Sigmoid colon (tissue), 7 donors: ENCODE results near the gene CDKN1C. TPM values are rescaled to one million over a fixed set of nuclear protein-coding genes. Genes with fewer than 3 reads are reported as not detected.

Experiments
- DNase-seq: peaks from one replicate; pipeline ENCODE4 v3.0.0-alpha.2; 2019
- H3K27ac ChIP-seq, 4 donors: fragments of 200-600 bp; sonication (generic); one replicate each; pipeline ENCODE4 v1.5.1; 2016 to 2019; ENCODE audit warnings: mild to moderate bottlenecking in 1 of 4
- H3K27me3 ChIP-seq, 3 donors: fragments of 200-600 bp; sonication (generic); one replicate each; pipeline ENCODE4 v1.5.1; 2019; ENCODE audit warnings: mild to moderate bottlenecking in 1 of 3
- H3K36me3 ChIP-seq, 4 donors: fragments of 200-600 bp; sonication (generic); one replicate each; pipeline ENCODE4 v1.5.1; 2016 to 2019
- H3K4me1 ChIP-seq, 4 donors: fragments of 200-600 bp; sonication (generic); one replicate each; pipeline ENCODE4 v1.5.1; 2017 to 2019
- H3K4me3 ChIP-seq, 4 donors: fragments of 200-600 bp; sonication (generic); one replicate each; pipeline ENCODE4 v1.5.1; 2017 to 2019; ENCODE audit warnings: mild to moderate bottlenecking in 2 of 4, moderate library complexity in 1 of 4
- H3K9me3 ChIP-seq, 4 donors: fragments of 200-600 bp in 3 of 4; sonication (generic) in 3 of 4; one replicate each; pipeline versions ENCODE4 v1.5.1 to v1.6.1; 2013 to 2019
- CTCF ChIP-seq, 4 experiments: fragments of 450-650 bp in 3 of 4; fragments of 200-600 bp in 1 of 4; IDR thresholded peaks; one replicate each; pipeline ENCODE4 v1.5.1; 2016 to 2019; ENCODE audit warnings: antibody characterized with exemption in 4 of 4, mild to moderate bottlenecking in 3 of 4, moderate library complexity in 2 of 4
- EP300 ChIP-seq, 4 donors: sonication (generic); formaldehyde crosslinking; IDR thresholded peaks; one replicate each; pipeline ENCODE4 v1.6.1; 2017; ENCODE audit warnings: antibody characterized with exemption in 4 of 4
- POLR2A ChIP-seq, 2 donors: fragments of 450-650 bp; IDR thresholded peaks; one replicate each; pipeline ENCODE4 v1.6.1; 2016; ENCODE audit warnings: antibody characterized with exemption in 2 of 2, mild to moderate bottlenecking in 2 of 2, moderate library complexity in 2 of 2
- POLR2AphosphoS5 ChIP-seq, 4 donors: sonication (generic); formaldehyde crosslinking; IDR thresholded peaks; one replicate each; pipeline ENCODE4 v1.6.1; 2017; ENCODE audit warnings: antibody characterized with exemption in 4 of 4
- WGBS, 2 donors: extraction: QIAGEN DNeasy Blood & Tissue Kit; methylation state at CpG; one replicate each; pipeline ENCODE4 v1.1.7; 2013; 5-methylcytosine and 5-hydroxymethylcytosine counted together
- intact Hi-C: fragments of 100-400 bp; cut with DNase I; formaldehyde crosslinking; loops from one replicate; pipeline ENCODE4 v1.15.1; 2023
- polyA plus RNA-seq, 3 donors: library from polyadenylated mRNA; stranded (reverse); fragments of 200-250 nt; gene quantifications; one replicate each; pipeline ENCODE4 v1.2.3, GENCODE V29; 2013
- total RNA-seq, 4 donors: library from RNA; depleted of rRNA; stranded (reverse); fragments of >200 nt; gene quantifications; one replicate each; pipeline ENCODE4 v1.1.0, GENCODE V29; 2016
- donor health status: healthy with polysubstance abuse.
- donor health status: Bipolar disorder and iron deficiency.
- donor health status: healthy.

Gene CDKN1C
- total and polyA plus RNA-seq, 7 donors, result 5.3 to 54.3 (median 37.2) TPM

GRCh38 chr11:2921742-2922493 is 36.3 kb upstream of the CDKN1C start:
- Histone ChIP-seq H3K9me3 (no peaks in the 10 kb centered on the region), H3K27me3 (peaks cover 0 to 12% (median 6%) of the 10 kb centered on the region in 3 donors), H3K27ac (no peak overlapping the region), H3K4me1 (no peaks in the 10 kb centered on the region), H3K4me3 (no peak overlapping the region), H3K36me3 (no peaks in the 10 kb centered on the region)
- TF ChIP-seq CTCF (IDR thresholded peaks at IDR 0.05) (no peak), EP300 (IDR thresholded peaks at IDR 0.05) (no peak), POLR2A (IDR thresholded peaks at IDR 0.05) (no peak), POLR2AphosphoS5 (IDR thresholded peaks at IDR 0.05) (no peak)
- no peak for DNase-seq
- intact Hi-C loops, result no loop called here
- 90 to 92% methylated on average over 28 to 29 of the region's 29 CpGs for WGBS, 2 donors

DNA sequence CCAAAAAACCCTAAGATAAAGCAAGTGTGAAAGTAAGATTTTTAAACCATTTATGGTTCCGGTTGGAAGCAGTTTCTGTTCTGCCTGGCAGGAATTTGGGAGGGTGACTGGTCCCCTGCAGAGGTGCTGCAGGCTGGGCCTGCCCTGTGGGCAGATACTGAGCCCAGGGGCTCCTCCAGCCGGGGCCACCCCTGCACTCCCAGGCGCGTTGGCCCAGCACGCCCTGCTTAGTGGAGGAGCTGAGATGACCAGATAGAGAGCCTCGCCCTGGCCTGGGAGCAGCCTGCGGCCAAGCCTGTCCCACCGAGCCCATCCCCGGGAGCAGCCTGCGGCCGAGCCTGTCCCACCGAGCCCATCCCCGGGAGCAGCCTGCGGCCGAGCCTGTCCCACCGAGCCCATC is 35.7 kb upstream of the CDKN1C start:
- Histone ChIP-seq H3K27ac (no peak overlapping the region), H3K9me3 (no peaks in the 10 kb centered on the region), H3K36me3 (no peaks in the 10 kb centered on the region), H3K4me1 (no peaks in the 10 kb centered on the region), H3K27me3 (peaks cover 0 to 5% (median 0%) of the 10 kb centered on the region in 3 donors), H3K4me3 (no peak overlapping the region)
- 92 to 93% methylated on average over 13 of the region's 16 CpGs for WGBS, 2 donors
- intact Hi-C loops, result no loop called here
- DNase-seq, result no peak
- no peak for TF ChIP-seq POLR2AphosphoS5 (IDR thresholded peaks at IDR 0.05)
- no peak for TF ChIP-seq CTCF (IDR thresholded peaks at IDR 0.05)
- no peak for TF ChIP-seq POLR2A (IDR thresholded peaks at IDR 0.05)

DNA sequence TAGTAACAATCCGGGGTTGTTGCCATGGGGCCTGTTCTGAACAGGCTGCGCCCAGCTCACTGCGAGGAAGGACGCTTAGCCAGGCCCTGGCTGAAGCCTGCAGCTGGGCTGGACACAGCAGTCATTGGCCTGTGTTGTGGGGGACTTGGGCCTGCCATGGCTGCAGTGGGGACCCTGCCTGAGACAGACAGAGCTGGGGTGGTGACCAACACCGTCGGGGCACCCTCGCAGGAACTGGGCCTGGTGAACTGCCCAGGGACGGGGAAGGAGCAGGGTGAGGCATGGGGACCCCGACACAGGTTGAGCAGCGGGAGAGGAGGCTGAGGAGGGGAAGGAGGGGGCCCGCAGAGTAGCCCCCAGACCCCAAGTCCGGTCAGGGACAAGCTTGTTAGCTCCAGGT is 34.8 kb upstream of the CDKN1C start:
- DNase-seq, result no peak

GRCh38 chr11:2919837-2920236 is 34.3 kb upstream of the CDKN1C start:
- Histone ChIP-seq H3K36me3 (no peaks in the 10 kb centered on the region), H3K9me3 (no peaks in the 10 kb centered on the region), H3K4me1 (no peaks in the 10 kb centered on the region), H3K27me3 (no peaks in the 10 kb centered on the region), H3K27ac (no peak overlapping the region), H3K4me3 (no peak overlapping the region)
- intact Hi-C loops, result no loop called here
- TF ChIP-seq POLR2AphosphoS5 (IDR thresholded peaks at IDR 0.05) (no peak), CTCF (IDR thresholded peaks at IDR 0.05) (no peak), EP300 (IDR thresholded peaks at IDR 0.05) (no peak), POLR2A (IDR thresholded peaks at IDR 0.05) (no peak)
- 92 to 94% methylated on average over 13 of the region's 13 CpGs for WGBS, 2 donors
- no peak for DNase-seq

More for the DNA sequence above, 34.8 kb upstream of the CDKN1C start:
- Histone ChIP-seq H3K9me3 (no peaks in the 10 kb centered on the region), H3K27ac (no peak overlapping the region), H3K27me3 (peaks cover 0 to 5% (median 0%) of the 10 kb centered on the region in 3 donors), H3K36me3 (no peaks in the 10 kb centered on the region), H3K4me1 (no peaks in the 10 kb centered on the region), H3K4me3 (no peak overlapping the region)
- TF ChIP-seq CTCF (IDR thresholded peaks at IDR 0.05) (no peak), POLR2A (IDR thresholded peaks at IDR 0.05) (no peak), EP300 (IDR thresholded peaks at IDR 0.05) (no peak), POLR2AphosphoS5 (IDR thresholded peaks at IDR 0.05) (no peak)
- WGBS, 2 donors, result 92 to 93% methylated on average over 12 of the region's 12 CpGs
- intact Hi-C loops, result no loop called here

GRCh38 chr11:2919188-2919587 is 33.6 kb upstream of the CDKN1C start:
- Histone ChIP-seq H3K9me3 (no peaks in the 10 kb centered on the region), H3K4me1 (no peaks in the 10 kb centered on the region), H3K36me3 (no peaks in the 10 kb centered on the region), H3K4me3 (no peak overlapping the region), H3K27me3 (no peaks in the 10 kb centered on the region), H3K27ac (no peak overlapping the region)
- WGBS, 2 donors, result 93 to 94% methylated on average over 9 of the region's 9 CpGs
- TF ChIP-seq POLR2AphosphoS5 (IDR thresholded peaks at IDR 0.05) (no peak), POLR2A (IDR thresholded peaks at IDR 0.05) (no peak), EP300 (IDR thresholded peaks at IDR 0.05) (no peak), CTCF (IDR thresholded peaks at IDR 0.05) (no peak)
- intact Hi-C loops, result no loop called here
- no peak for DNase-seq
